Natural killer cell (primary cell): Measurements from ENCODE around the gene OLFM2. TPM values are rescaled to one million over a fixed set of nuclear protein-coding genes. Genes with fewer than 3 reads are reported as not detected.
A peak's percentile ranks its signal among the peaks of the same experiment; 100 is the strongest.

Experiments used
- ATAC-seq, 3 donors: fragments of 150-1000 bp in 2 of 3; fragments of 200-7000 bp in 1 of 3; cut with Tn5 transposase; 1 replicate in 1 of 3; 2 replicates in 2 of 3; pipeline ENCODE4 v1.10.0; 2021; ENCODE audit warnings: mild to moderate bottlenecking in 2 of 3, moderate library complexity in 2 of 3
- DNase-seq, 2 donors: peaks; one replicate each; pipeline versions ENCODE4 v3.0.0 to v3.0.0-alpha.2; 2013 to 2021; ENCODE audit warnings: mixed read lengths in 1 of 2
- H3K27ac ChIP-seq: one replicate; pipeline ENCODE4 v1.5.1; 2013; ENCODE audit warnings: mild to moderate bottlenecking, low read length
- H3K27me3 ChIP-seq: one replicate; pipeline ENCODE4 v1.6.1; 2013; ENCODE audit warnings: low read length; ENCODE audit not compliant: control insufficient read depth, insufficient read depth
- H3K36me3 ChIP-seq: one replicate; pipeline ENCODE4 v1.6.1; 2013; ENCODE audit warnings: low read length; ENCODE audit not compliant: control insufficient read depth, insufficient read depth
- H3K4me1 ChIP-seq: one replicate; pipeline ENCODE4 v1.6.1; 2013; ENCODE audit warnings: low read length; ENCODE audit not compliant: control insufficient read depth, insufficient read depth
- H3K4me3 ChIP-seq: one replicate; pipeline ENCODE4 v1.5.1; 2013; ENCODE audit warnings: low read length
- H3K9me3 ChIP-seq: one replicate; pipeline ENCODE4 v1.6.1; 2013; ENCODE audit warnings: low read length; ENCODE audit not compliant: control insufficient read depth, insufficient read depth
- H3K27ac Mint-ChIP-seq, 2 donors: one replicate each; pipeline ENCODE4 v1.8.0; 2022; ENCODE audit warnings: mild to moderate bottlenecking in 2 of 2, mixed read lengths in 2 of 2, moderate library complexity in 1 of 2
- H3K27me3 Mint-ChIP-seq, 2 donors: one replicate each; pipeline ENCODE4 v1.8.0; 2022; ENCODE audit warnings: low read depth in 2 of 2, mixed read lengths in 2 of 2
- H3K36me3 Mint-ChIP-seq: one replicate; pipeline ENCODE4 v1.8.0; 2022; ENCODE audit warnings: mixed read lengths
- H3K4me1 Mint-ChIP-seq, 2 donors: one replicate each; pipeline ENCODE4 v1.8.0; 2022; ENCODE audit warnings: mixed read lengths in 2 of 2
- H3K4me3 Mint-ChIP-seq: one replicate; pipeline ENCODE4 v1.8.0; 2022; ENCODE audit warnings: mild to moderate bottlenecking, moderate library complexity, mixed read lengths
- H3K9me3 Mint-ChIP-seq, 2 donors: one replicate each; pipeline ENCODE4 v1.8.0; 2022; ENCODE audit warnings: mixed read lengths in 2 of 2
- CTCF ChIP-seq: fragments of 200-600 bp; IDR thresholded peaks from one replicate; pipeline ENCODE4 v1.8.0; 2022; ENCODE audit warnings: antibody characterized with exemption
- WGBS: methylation state at CpG from one replicate; pipeline ENCODE4 v1.1.7; 2013; ENCODE audit warnings: missing lambda C conversion rate; ENCODE audit not compliant: insufficient coverage; 5-methylcytosine and 5-hydroxymethylcytosine counted together
- intact Hi-C: fragments of 100-400 bp; cut with micrococcal nuclease; formaldehyde crosslinking; loops from one replicate; pipeline ENCODE4 v1.14.2; 2022
- total RNA-seq, 4 donors: library from RNA; stranded (reverse); fragments of 120-200 nt in 1 of 4; gene quantifications; one replicate each; pipeline versions ENCODE4 v1.2.3 to v1.2.4, GENCODE V29; 2013 to 2022

Gene OLFM2
- total RNA-seq, 3 donors from 2014 or later (not counting 1 experiment from before 2014, with no cell fraction given): 1.5 to 3.3 (median 2.0) TPM

DNA sequence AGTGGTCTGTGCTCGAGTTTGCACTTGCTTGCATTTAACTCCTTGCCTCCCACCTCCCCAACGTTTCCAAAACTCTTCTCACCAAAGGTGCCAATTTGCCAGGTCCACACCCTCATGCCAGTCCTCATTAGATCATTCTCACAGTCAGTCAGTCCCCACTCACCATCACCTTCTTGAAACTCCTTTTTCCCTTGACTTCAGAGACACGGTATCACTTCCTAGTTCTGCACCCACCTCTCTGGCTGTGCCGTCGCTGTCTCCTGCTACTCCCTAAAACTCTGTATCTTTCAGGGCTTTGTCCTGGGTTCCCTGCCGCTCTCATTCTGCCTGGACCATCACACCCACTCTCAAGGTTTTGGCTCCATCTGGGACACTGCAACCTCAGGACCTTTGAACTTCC lies 19.6 kb downstream of the OLFM2 start:
- TF ChIP-seq CTCF: no peak
- Mint-ChIP-seq H3K27me3 (peaks cover 21 to 23% of the 10 kb centered on the region in 2 donors), H3K27ac (no peak overlapping the region), H3K4me3 (no peak overlapping the region), H3K36me3 (no peaks in the 10 kb centered on the region), H3K4me1 (peaks cover 0 to 5% of the 10 kb centered on the region in 2 donors), H3K9me3 (no peaks in the 10 kb centered on the region)
- Histone ChIP-seq H3K27me3 (peaks cover 14% of the 10 kb centered on the region), H3K27ac (no peak overlapping the region), H3K9me3 (no peaks in the 10 kb centered on the region), H3K36me3 (no peaks in the 10 kb centered on the region), H3K4me1 (peaks cover 17% of the 10 kb centered on the region), H3K4me3 (no peak overlapping the region)
- 54% methylated on average over 6 of the region's 6 CpGs for WGBS
- no peak for ATAC-seq
- DNase-seq: no peak
- intact Hi-C loops: loop anchor here (10.0 kb wide), 1 partner anchor 282 kb away; no protein-coding TSS in a partner anchor

GRCh38 chr19:9914315-9915207 lies 21.8 kb downstream of the OLFM2 start:
- intact Hi-C loops: loop anchor here (10.0 kb wide), 1 partner anchor 280 kb away; no protein-coding TSS in a partner anchor

GRCh38 chr19:9914001-9914314 lies 22.4 kb downstream of the OLFM2 start:
- H3K4me1 Mint-ChIP-seq: peaks cover 0 to 5% of the 10 kb centered on the region in 2 donors
- peaks cover 22% of the 10 kb centered on the region for H3K27me3 ChIP-seq
- WGBS: 2% methylated on average over 23 of the region's 27 CpGs

More at GRCh38 chr19:9914315-9915207, 21.8 kb downstream of the OLFM2 start:
- Histone ChIP-seq H3K4me3 (peak overlapping the region; percentile 19), H3K36me3 (no peaks in the 10 kb centered on the region), H3K27me3 (peaks cover 21% of the 10 kb centered on the region), H3K27ac (no peak overlapping the region), H3K9me3 (no peaks in the 10 kb centered on the region), H3K4me1 (peaks cover 17% of the 10 kb centered on the region)
- Mint-ChIP-seq H3K36me3 (no peaks in the 10 kb centered on the region), H3K4me3 (peak overlapping the region; percentile 47), H3K27ac (no peak overlapping the region), H3K9me3 (no peaks in the 10 kb centered on the region), H3K4me1 (peaks cover 0 to 5% of the 10 kb centered on the region in 2 donors), H3K27me3 (peaks cover 25 to 27% of the 10 kb centered on the region in 2 donors)
- ATAC-seq (peak; percentile 86 to 93 (median 92)), DNase-seq (peak; percentile 76 to 89)
- WGBS: under 1% methylated on average over 65 of the region's 65 CpGs
- peak; percentile 45 for TF ChIP-seq CTCF

More at GRCh38 chr19:9914001-9914314, 22.4 kb downstream of the OLFM2 start:
- DNase-seq (no peak), ATAC-seq (no peak)
- H3K27ac Mint-ChIP-seq: no peak overlapping the region
- H3K9me3 Mint-ChIP-seq: no peaks in the 10 kb centered on the region
- no peak for TF ChIP-seq CTCF
- H3K4me3 ChIP-seq: peak overlapping the region; percentile 19
- peaks cover 17% of the 10 kb centered on the region for H3K4me1 ChIP-seq
- peaks cover 28 to 30% of the 10 kb centered on the region in 2 donors for H3K27me3 Mint-ChIP-seq
- H3K36me3 Mint-ChIP-seq: no peaks in the 10 kb centered on the region
- H3K27ac ChIP-seq: no peak overlapping the region
- no peaks in the 10 kb centered on the region for H3K9me3 ChIP-seq
- intact Hi-C loops: loop anchor here (10.0 kb wide), 1 partner anchor 279 kb away; no protein-coding TSS in a partner anchor
- no peaks in the 10 kb centered on the region for H3K36me3 ChIP-seq
- H3K4me3 Mint-ChIP-seq: peak overlapping the region; percentile 47
